GM23248 (cell line): Measurements from ENCODE around the gene KERA. TPM values are rescaled to one million over a fixed set of nuclear protein-coding genes. Genes with fewer than 3 reads are reported as not detected.

ENCODE experiments used
- DNase-seq: peaks from one replicate; pipeline ENCODE4 v3.0.0-alpha.2; 2015
- H2AFZ ChIP-seq: fragments of 200-600 bp; sonication (generic); 2 replicates; pipeline ENCODE4 v1.6.1; 2016; ENCODE audit warnings: antibody characterized with exemption
- H3F3A ChIP-seq: fragments of 200-600 bp; sonication (generic); 2 replicates; pipeline ENCODE4 v1.6.1; 2016; ENCODE audit warnings: mild to moderate bottlenecking, antibody characterized with exemption, mixed run types; ENCODE audit not compliant: insufficient read depth
- H3K27ac ChIP-seq: fragments of 200-600 bp; sonication (generic); 2 replicates; pipeline ENCODE4 v1.5.1; 2016; ENCODE audit warnings: mild to moderate bottlenecking
- H3K27me3 ChIP-seq: fragments of 200-600 bp; sonication (generic); replicated peaks from 2 replicates; pipeline ENCODE4 v1.6.1; 2016; ENCODE audit warnings: mild to moderate bottlenecking; ENCODE audit not compliant: insufficient read depth
- H3K36me3 ChIP-seq: fragments of 200-600 bp; sonication (generic); 2 replicates; pipeline ENCODE4 v1.6.1; 2016; ENCODE audit warnings: low read depth, mild to moderate bottlenecking
- H3K4me1 ChIP-seq: fragments of 200-600 bp; sonication (generic); 2 replicates; pipeline ENCODE4 v1.6.1; 2016; ENCODE audit warnings: mild to moderate bottlenecking; ENCODE audit not compliant: insufficient read depth
- H3K4me2 ChIP-seq: fragments of 200-600 bp; sonication (generic); one replicate; pipeline ENCODE4 v1.6.1; 2016; ENCODE audit warnings: mild to moderate bottlenecking; ENCODE audit not compliant: unreplicated experiment
- H3K4me3 ChIP-seq: fragments of 200-600 bp; sonication (generic); 2 replicates; pipeline ENCODE4 v1.5.1; 2016; ENCODE audit warnings: mild to moderate bottlenecking
- H3K79me2 ChIP-seq: fragments of 200-600 bp; sonication (generic); 2 replicates; pipeline ENCODE4 v1.6.1; 2016; ENCODE audit warnings: mild to moderate bottlenecking; ENCODE audit not compliant: insufficient read depth
- H3K9ac ChIP-seq: fragments of 200-600 bp; sonication (generic); 2 replicates; pipeline ENCODE4 v1.6.1; 2016; ENCODE audit warnings: mild to moderate bottlenecking
- H3K9me2 ChIP-seq: fragments of 200-600 bp; sonication (generic); 2 replicates; pipeline ENCODE4 v1.6.1; 2016; ENCODE audit warnings: mixed run types, mild to moderate bottlenecking, moderate library complexity; ENCODE audit not compliant: insufficient read depth
- H3K9me3 ChIP-seq: fragments of 200-600 bp; sonication (generic); one replicate; pipeline ENCODE4 v1.6.1; 2017; ENCODE audit warnings: low read depth
- H4K20me1 ChIP-seq: fragments of 200-600 bp; sonication (generic); 2 replicates; pipeline ENCODE4 v1.6.0; 2016; ENCODE audit not compliant: insufficient read depth
- EZH2 ChIP-seq: fragments of 200-600 bp; sonication (generic); IDR thresholded peaks from 2 replicates; pipeline ENCODE4 v1.6.1; 2018; ENCODE audit warnings: antibody characterized with exemption, mild to moderate bottlenecking; ENCODE audit not compliant: insufficient read depth, poor library complexity, severe bottlenecking
- EZH2phosphoT487 ChIP-seq: fragments of 200-600 bp; sonication (generic); IDR thresholded peaks from 2 replicates; pipeline ENCODE4 v1.6.1; 2018; ENCODE audit warnings: antibody characterized with exemption, moderate library complexity, mild to moderate bottlenecking, low read depth; ENCODE audit not compliant: insufficient read depth
- WGBS, 2 experiments: methylation state at CpG; one replicate each; pipeline ENCODE4 v1.1.6; 2015 to 2017; ENCODE audit warnings: low lambda C conversion rate in 2 of 2, low coverage in 1 of 2; ENCODE audit errors: missing lambda C conversion rate in 2 of 2; 5-methylcytosine and 5-hydroxymethylcytosine counted together
- in situ Hi-C: fragments of 300-500 bp; cut with MboI; formaldehyde crosslinking; loops from 2 replicates; pipeline ENCODE4 v1.15.0; 2020
- polyA plus RNA-seq: library from polyadenylated mRNA; unstranded; fragments of >200 nt; fragmentation: Nextera tagmentation; extraction: Ambion mirVana; gene quantifications from 2 replicates; pipeline ENCODE4 v1.2.1, GENCODE V29; 2016
- total RNA-seq: library from RNA; depleted of rRNA; stranded (reverse); fragments of >200 nt; shearing (Covaris generic); gene quantifications from 2 replicates; pipeline ENCODE4 v1.2.3, GENCODE V29; 2014

Gene KERA
- total and polyA plus RNA-seq, 2 experiments from 2014 or later = not detected

DNA sequence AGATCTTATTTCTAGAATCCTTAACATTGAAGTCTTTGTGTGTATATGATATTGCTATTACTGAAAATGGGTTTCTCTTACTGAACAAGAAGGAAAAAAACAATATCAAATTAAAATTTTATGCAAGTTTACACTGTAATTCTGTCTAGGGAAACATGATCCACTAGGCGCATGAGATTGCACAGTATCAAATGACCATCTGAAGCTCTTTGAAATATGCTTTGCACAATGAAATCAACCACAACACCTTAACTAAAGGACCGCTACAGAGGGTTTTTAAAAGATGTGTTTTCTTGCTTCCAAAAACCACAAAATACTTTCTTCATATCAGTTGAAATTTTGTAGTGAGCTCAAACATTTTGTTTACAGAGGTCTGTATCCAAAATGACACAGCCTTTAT, 15.1 kb upstream of the KERA start:
- no peaks in the 10 kb centered on the region for H3F3A ChIP-seq
- no peak overlapping the region for H3K4me3 ChIP-seq
- H3K36me3 ChIP-seq = no peaks in the 10 kb centered on the region
- no peaks in the 10 kb centered on the region for H4K20me1 ChIP-seq
- no peaks in the 10 kb centered on the region for H3K9me2 ChIP-seq
- no peaks in the 10 kb centered on the region for H3K27me3 ChIP-seq
- in situ Hi-C loops = no loop called here
- no peak for DNase-seq
- no peaks in the 10 kb centered on the region for H3K9me3 ChIP-seq
- no peaks in the 10 kb centered on the region for H3K4me1 ChIP-seq
- WGBS, 2 experiments = 98 to 99% methylated on average over 2 of the region's 2 CpGs
- no peaks in the 10 kb centered on the region for H3K79me2 ChIP-seq
- TF ChIP-seq EZH2phosphoT487 (no peak), EZH2 (no peak)
- H3K9ac ChIP-seq = no peak overlapping the region
- H2AFZ ChIP-seq = no peak overlapping the region
- no peak overlapping the region for H3K4me2 ChIP-seq
- no peak overlapping the region for H3K27ac ChIP-seq

DNA sequence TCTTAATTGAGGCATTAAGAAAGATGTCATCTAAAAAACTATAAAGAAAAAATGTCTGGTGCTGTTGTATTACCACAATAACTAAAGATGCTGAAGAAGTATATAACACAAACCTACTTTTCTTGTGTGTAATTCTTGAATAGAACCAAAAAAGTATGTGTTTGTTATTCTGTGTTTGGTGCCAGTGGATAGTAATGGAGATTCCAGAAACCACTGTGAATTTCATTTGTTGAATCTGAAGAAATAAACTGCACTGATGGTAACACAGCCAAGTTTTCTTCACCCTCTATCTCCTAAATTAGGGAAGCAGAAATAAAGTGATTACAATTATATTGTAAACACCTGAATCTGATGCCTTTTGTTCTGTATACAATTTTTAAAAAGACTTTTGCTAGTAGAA, 13.1 kb upstream of the KERA start:
- H3K27ac ChIP-seq = no peak overlapping the region
- no peak for DNase-seq
- H3K4me3 ChIP-seq = no peak overlapping the region
- no peak overlapping the region for H2AFZ ChIP-seq
- H3K79me2 ChIP-seq = no peaks in the 10 kb centered on the region
- in situ Hi-C loops = no loop called here
- no peaks in the 10 kb centered on the region for H3K9me2 ChIP-seq
- H3K9me3 ChIP-seq = no peaks in the 10 kb centered on the region
- no peaks in the 10 kb centered on the region for H3K4me1 ChIP-seq
- H3K36me3 ChIP-seq = no peaks in the 10 kb centered on the region
- H3K27me3 ChIP-seq = no peaks in the 10 kb centered on the region
- no peak overlapping the region for H3K9ac ChIP-seq
- TF ChIP-seq EZH2 = no peak
- TF ChIP-seq EZH2phosphoT487 = no peak
- H4K20me1 ChIP-seq = no peaks in the 10 kb centered on the region
- H3F3A ChIP-seq = no peaks in the 10 kb centered on the region
- no peak overlapping the region for H3K4me2 ChIP-seq

DNA sequence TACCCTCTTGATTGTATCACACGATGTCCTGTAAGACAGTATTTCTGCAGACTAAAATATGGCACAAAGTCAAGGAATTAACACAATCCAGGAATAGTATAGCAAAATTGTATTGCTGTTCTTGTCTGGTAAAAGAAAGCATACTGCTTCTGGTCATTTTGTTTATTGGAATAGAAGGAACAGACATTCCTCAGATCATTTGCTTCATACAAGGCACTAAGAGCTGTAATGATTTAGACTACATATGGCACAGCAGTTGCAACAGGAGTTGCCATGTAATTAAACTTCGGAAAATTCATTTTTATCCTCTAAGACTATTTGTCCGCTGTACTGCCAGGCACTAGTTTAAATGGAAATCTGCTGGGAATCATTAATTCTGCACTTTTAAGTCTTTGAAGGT, 7.6 kb upstream of the KERA start:
- DNase-seq = no peak
- Histone ChIP-seq H3K79me2 (no peaks in the 10 kb centered on the region), H3K36me3 (no peaks in the 10 kb centered on the region), H3K9ac (no peak overlapping the region), H3K9me2 (no peaks in the 10 kb centered on the region; the same call in 1 of the 2 replicates), H3K9me3 (no peaks in the 10 kb centered on the region), H3K4me1 (no peaks in the 10 kb centered on the region), H3K27ac (no peak overlapping the region), H3K4me2 (no peak overlapping the region), H3K4me3 (no peak overlapping the region), H3K27me3 (no peaks in the 10 kb centered on the region), H2AFZ (no peak overlapping the region), H4K20me1 (no peaks in the 10 kb centered on the region), H3F3A (no peaks in the 10 kb centered on the region)
- TF ChIP-seq EZH2phosphoT487 (no peak), EZH2 (no peak)
- WGBS, 2 experiments = 88 to 95% methylated on average over 3 of the region's 3 CpGs
- in situ Hi-C loops = no loop called here

DNA sequence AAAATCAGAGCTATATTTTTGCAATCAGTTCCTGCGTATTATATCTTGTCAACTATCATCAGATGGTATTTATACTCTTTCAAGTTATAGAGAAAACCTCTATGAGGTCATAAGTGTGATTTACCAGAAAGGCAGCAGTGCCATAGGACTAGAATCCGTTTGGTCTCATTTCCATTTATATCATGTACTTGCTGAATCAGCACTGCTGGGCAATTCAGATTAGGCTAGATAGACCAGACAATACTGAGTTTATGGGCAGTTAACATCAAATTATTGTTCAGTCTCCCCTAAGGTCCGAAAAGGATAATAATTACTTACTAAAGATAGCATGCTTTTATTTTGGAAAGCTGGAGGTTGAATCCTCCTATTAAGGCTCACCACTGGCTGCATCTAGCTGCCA, 6.8 kb upstream of the KERA start:
- H3K9me3 ChIP-seq = no peaks in the 10 kb centered on the region
- H3K27me3 ChIP-seq = no peaks in the 10 kb centered on the region
- in situ Hi-C loops = no loop called here
- no peak overlapping the region for H3K27ac ChIP-seq
- no peak overlapping the region for H3K4me3 ChIP-seq
- no peaks in the 10 kb centered on the region for H3K79me2 ChIP-seq
- no peaks in the 10 kb centered on the region for H4K20me1 ChIP-seq
- H3K9ac ChIP-seq = no peak overlapping the region
- no peak overlapping the region for H2AFZ ChIP-seq
- TF ChIP-seq EZH2 (no peak), EZH2phosphoT487 (no peak)
- H3K36me3 ChIP-seq = no peaks in the 10 kb centered on the region
- no peaks in the 10 kb centered on the region; the same call in 1 of the 2 replicates for H3K9me2 ChIP-seq
- no peak overlapping the region for H3K4me2 ChIP-seq
- 76 to 83% methylated on average over 3 of the region's 3 CpGs for WGBS, 2 experiments
- no peaks in the 10 kb centered on the region for H3F3A ChIP-seq
- no peaks in the 10 kb centered on the region for H3K4me1 ChIP-seq
- no peak for DNase-seq

DNA sequence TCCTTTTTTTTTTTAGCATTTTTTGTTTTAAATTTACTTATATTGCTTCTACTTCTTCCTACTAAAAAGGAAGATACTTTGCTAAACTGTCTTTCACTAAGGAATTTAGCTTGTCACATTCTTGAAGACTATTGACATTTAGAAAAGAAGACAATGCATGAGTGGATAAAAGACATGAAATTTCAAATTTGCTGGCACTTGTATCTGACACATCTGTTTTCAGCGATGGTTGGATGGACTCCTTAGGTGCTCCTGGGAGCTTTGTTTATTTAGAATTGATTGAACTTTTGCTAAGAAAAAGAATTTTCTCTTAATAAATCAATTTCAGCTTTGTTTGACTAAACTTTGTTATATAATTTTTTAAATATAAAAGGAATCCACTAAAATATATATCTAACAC, 3.3 kb upstream of the KERA start:
- H3K4me1 ChIP-seq = no peaks in the 10 kb centered on the region
- no peak for DNase-seq
- in situ Hi-C loops = no loop called here
- H2AFZ ChIP-seq = no peak overlapping the region
- 9 to 23% methylated on average over 1 of the region's 1 CpG for WGBS, 2 experiments
- no peaks in the 10 kb centered on the region for H3K36me3 ChIP-seq
- no peaks in the 10 kb centered on the region for H3K79me2 ChIP-seq
- no peak overlapping the region for H3K4me2 ChIP-seq
- no peak overlapping the region for H3K27ac ChIP-seq
- no peak overlapping the region for H3K4me3 ChIP-seq
- TF ChIP-seq EZH2phosphoT487 (no peak), EZH2 (no peak)
- no peaks in the 10 kb centered on the region for H4K20me1 ChIP-seq
- no peaks in the 10 kb centered on the region; the same call in 1 of the 2 replicates for H3K9me2 ChIP-seq
- no peaks in the 10 kb centered on the region for H3K9me3 ChIP-seq
- H3K9ac ChIP-seq = no peak overlapping the region
- H3F3A ChIP-seq = no peaks in the 10 kb centered on the region
- no peaks in the 10 kb centered on the region for H3K27me3 ChIP-seq
